ENCODE results near the gene SLC35A1. TPM values are rescaled to one million over a fixed set of nuclear protein-coding genes. Genes with fewer than 3 reads are reported as not detected.
A peak's percentile ranks its signal among the peaks of the same experiment; 100 is the strongest.

Gene SLC35A1
- total and polyA plus RNA-seq, 2 experiments from 2014 or later, result 12.7 to 29.3 TPM

DNA sequence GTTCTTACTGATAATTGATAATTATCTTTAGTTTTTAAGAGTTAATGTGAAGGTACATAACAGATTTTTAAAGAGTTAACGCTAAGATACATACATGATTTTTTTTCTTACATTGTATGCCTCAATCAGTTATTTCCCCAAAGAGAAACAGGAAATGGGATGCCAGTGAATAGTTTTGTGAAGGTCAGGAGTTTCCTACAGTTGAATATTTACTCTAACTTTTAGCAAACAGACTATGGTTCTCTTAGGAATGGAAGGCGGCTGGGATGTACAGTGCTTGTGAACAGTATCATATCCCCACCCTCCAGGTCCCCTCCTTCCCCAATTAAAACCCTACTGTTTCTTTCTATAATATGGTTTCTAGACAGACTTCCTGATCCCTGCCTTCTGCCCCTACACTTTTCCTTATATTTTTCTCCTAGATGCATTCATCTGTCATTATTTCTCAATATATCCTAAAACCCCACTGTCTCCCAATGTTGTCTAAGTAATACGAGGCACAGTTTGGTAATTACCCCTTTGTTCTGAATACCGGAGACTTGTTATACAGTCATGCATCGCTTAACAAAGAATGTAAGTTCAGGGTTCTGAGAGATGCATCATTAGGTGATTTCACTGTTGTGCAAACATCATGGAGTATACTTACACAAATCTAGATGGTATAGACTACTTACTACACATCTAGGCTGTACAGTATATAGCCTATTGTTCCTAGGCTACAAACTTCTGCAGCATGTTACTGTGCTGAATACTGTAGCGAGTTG lies 29.2 kb downstream of the SLC35A1 start:
- H3K27me3 ChIP-seq, result no peaks in the 10 kb centered on the region
- TF ChIP-seq, protein P1, sequence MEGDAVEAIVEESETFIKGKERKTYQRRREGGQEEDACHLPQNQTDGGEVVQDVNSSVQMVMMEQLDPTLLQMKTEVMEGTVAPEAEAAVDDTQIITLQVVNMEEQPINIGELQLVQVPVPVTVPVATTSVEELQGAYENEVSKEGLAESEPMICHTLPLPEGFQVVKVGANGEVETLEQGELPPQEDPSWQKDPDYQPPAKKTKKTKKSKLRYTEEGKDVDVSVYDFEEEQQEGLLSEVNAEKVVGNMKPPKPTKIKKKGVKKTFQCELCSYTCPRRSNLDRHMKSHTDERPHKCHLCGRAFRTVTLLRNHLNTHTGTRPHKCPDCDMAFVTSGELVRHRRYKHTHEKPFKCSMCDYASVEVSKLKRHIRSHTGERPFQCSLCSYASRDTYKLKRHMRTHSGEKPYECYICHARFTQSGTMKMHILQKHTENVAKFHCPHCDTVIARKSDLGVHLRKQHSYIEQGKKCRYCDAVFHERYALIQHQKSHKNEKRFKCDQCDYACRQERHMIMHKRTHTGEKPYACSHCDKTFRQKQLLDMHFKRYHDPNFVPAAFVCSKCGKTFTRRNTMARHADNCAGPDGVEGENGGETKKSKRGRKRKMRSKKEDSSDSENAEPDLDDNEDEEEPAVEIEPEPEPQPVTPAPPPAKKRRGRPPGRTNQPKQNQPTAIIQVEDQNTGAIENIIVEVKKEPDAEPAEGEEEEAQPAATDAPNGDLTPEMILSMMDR (IDR thresholded peaks at IDR 0.05; ENCODE audit: low read depth, low read length), result no peak

DNA sequence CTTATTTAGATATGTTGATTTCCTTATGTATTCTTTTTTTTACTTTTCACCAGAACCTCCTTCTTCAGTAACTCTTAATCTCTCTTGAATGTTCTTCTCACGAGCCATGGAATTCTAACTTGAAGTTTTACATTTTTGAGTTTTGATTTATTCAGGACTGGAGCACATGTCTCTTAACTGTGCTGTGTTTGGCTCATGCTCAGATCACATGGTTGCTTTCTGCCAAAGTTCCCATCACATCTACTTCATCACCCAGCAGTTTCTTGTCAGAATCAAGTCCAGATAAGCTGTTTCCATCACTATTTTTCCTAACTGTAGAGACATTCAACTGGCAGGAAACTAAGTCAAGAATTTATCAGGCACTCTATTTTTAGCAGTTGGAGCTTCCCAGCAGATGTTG lies 31.7 kb downstream of the SLC35A1 start:
- H3K4me3 ChIP-seq, result no peak overlapping the region

More for the DNA sequence above, 29.2 kb downstream of the SLC35A1 start:
- no peaks in the 10 kb centered on the region for H3K4me1 ChIP-seq (ENCODE audit: low read depth)
- peaks cover 12% of the 10 kb centered on the region for H3K36me3 ChIP-seq
- DNase-seq (ENCODE audit: low read depth in 1 of 2, low spot score in 1 of 2), result no peak
- H3K9me3 ChIP-seq (ENCODE audit: low read depth), result no peaks in the 10 kb centered on the region
- no peak overlapping the region for H3K27ac ChIP-seq
- no peak overlapping the region for H3K4me3 ChIP-seq

DNA sequence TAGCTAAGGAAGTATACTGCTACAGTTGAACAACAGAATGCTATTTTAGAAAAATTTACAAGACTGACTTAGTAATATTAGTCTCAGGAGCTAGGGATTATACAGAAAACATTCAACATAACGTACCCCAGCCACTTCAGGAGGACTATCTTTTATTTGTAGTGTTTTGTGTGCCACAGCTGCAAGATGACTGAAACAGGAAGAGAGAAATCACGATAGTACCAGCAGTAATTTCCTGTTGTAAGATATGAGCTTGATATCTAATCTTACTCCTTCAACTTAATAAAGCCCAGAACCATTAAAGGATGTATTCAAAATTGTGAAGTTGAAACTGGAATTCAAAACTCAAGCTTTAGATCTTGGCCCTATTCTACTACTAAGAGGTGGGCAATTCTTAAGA lies 42.1 kb downstream of the SLC35A1 start:
- Histone ChIP-seq H3K27me3 (no peaks in the 10 kb centered on the region), H3K36me3 (peaks cover 68% of the 10 kb centered on the region), H3K4me3 (no peak overlapping the region), H3K4me1 (ENCODE audit: low read depth) (no peaks in the 10 kb centered on the region), H3K27ac (peak overlapping the region; percentile 36), H3K9me3 (ENCODE audit: low read depth) (no peaks in the 10 kb centered on the region)
- TF ChIP-seq, protein P1 (IDR thresholded peaks at IDR 0.05; ENCODE audit: low read depth, low read length), result no peak
- peak in 1 of 2 donors; percentile 53 for DNase-seq (ENCODE audit: low read depth in 1 of 2, low spot score in 1 of 2)

More for the DNA sequence above, 31.7 kb downstream of the SLC35A1 start:
- H3K27ac ChIP-seq, result no peak overlapping the region
- peak in 1 of 2 donors; percentile 46 for DNase-seq (ENCODE audit: low read depth in 1 of 2, low spot score in 1 of 2)
- no peaks in the 10 kb centered on the region for H3K9me3 ChIP-seq (ENCODE audit: low read depth)
- peaks cover 18% of the 10 kb centered on the region for H3K36me3 ChIP-seq
- TF ChIP-seq, protein P1 (IDR thresholded peaks at IDR 0.05; ENCODE audit: low read depth, low read length), result no peak
- H3K4me1 ChIP-seq (ENCODE audit: low read depth), result no peaks in the 10 kb centered on the region
- H3K27me3 ChIP-seq, result no peaks in the 10 kb centered on the region

DNA sequence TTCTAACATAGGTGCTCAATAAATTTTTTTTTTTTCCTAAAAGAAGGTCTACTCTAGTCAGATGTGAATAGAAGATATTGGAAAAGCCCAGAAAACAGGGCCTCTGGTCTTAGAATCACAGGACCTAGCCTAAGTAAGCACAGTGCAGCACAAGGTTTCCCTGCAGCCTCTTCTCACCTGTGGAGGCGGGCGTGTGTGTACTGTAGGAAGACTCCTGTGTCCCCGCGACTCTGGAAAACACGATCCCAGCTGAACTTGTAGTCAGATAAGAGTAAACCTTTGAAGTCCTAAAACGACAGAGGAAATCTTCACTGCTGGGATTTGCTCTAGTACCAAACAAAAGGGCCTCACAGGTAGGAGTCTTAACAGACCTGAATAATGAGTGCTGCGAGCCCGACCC lies 45.7 kb downstream of the SLC35A1 start:
- TF ChIP-seq, protein P1 (IDR thresholded peaks at IDR 0.05; ENCODE audit: low read depth, low read length), result no peak
- Histone ChIP-seq H3K27me3 (no peaks in the 10 kb centered on the region), H3K4me1 (ENCODE audit: low read depth) (no peaks in the 10 kb centered on the region), H3K27ac (no peak overlapping the region), H3K36me3 (peaks cover 48% of the 10 kb centered on the region), H3K9me3 (ENCODE audit: low read depth) (no peaks in the 10 kb centered on the region), H3K4me3 (no peak overlapping the region)
- no peak for DNase-seq (ENCODE audit: low read depth in 1 of 2, low spot score in 1 of 2)

DNA sequence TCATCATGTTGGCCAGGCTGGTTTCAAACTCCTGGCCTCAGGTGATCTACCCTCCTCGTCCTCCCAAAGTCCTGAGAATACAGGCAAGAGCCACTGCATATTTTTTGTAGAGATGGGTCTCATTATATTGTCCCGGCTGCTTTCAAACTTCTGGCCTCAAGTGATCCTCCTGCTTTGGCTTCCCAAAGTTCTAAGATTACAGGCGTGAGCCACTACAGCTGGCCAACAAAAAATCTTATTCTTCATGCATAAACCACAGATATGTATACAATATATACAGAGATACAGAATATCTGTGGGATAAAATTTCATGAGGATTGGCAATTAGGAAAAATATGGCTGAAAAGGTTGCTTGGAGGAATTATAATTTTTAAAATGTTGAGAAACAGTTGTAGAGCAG lies 49.9 kb downstream of the SLC35A1 start:
- TF ChIP-seq, protein P1 (IDR thresholded peaks at IDR 0.05; ENCODE audit: low read depth, low read length), result no peak
- DNase-seq (ENCODE audit: low read depth in 1 of 2, low spot score in 1 of 2), result no peak
- no peaks in the 10 kb centered on the region for H3K9me3 ChIP-seq (ENCODE audit: low read depth)
- peaks cover 29% of the 10 kb centered on the region for H3K36me3 ChIP-seq
- H3K27me3 ChIP-seq, result no peaks in the 10 kb centered on the region
- no peaks in the 10 kb centered on the region for H3K4me1 ChIP-seq (ENCODE audit: low read depth)
- no peak overlapping the region for H3K27ac ChIP-seq
- H3K4me3 ChIP-seq, result no peak overlapping the region
